Upper lobe of left lung (tissue), 4 donors: ENCODE results near the gene SDCCAG8.

Experiments used
- EP300 ChIP-seq, 4 donors: sonication (generic); formaldehyde crosslinking; IDR thresholded peaks; one replicate each; pipeline ENCODE4 v1.5.1; 2017; ENCODE audit warnings: antibody characterized with exemption in 4 of 4, control low read depth in 2 of 4
- POLR2A ChIP-seq, 4 donors: fragments of 450-650 bp; IDR thresholded peaks; one replicate each; pipeline ENCODE4 v1.5.1; 2016 to 2017; ENCODE audit warnings: antibody characterized with exemption in 4 of 4, mild to moderate bottlenecking in 2 of 4
- POLR2AphosphoS5 ChIP-seq, 2 donors: sonication (generic); formaldehyde crosslinking; IDR thresholded peaks; one replicate each; pipeline ENCODE4 v1.5.1; 2017; ENCODE audit warnings: antibody characterized with exemption in 2 of 2
- TF ChIP-seq, protein P1 (sequence below), 6 experiments: fragments of 450-650 bp in 4 of 6; fragments of 200-600 bp in 2 of 6; sonication (generic) in 2 of 6; IDR thresholded peaks; one replicate each; pipeline ENCODE4 v1.5.1; 2016 to 2019; ENCODE audit warnings: antibody characterized with exemption in 6 of 6

DNA sequence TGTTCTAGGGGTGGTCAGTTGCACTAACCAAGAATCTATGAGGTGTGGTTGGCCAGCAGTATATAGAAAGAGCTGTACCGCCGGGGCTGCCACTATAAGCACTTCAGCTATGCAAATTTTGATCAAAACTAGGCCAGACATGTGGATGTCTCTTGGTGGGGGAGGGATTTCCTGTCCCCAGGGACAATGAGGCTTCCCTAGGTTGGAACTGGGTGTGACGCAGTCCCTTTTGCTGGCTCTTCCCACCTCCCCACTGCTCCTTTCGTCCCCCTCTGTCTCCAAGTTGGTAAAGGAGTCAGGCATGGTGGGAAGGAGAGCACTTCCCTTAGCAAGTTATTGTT lies 13.6 kb downstream of the SDCCAG8 start:
- TF ChIP-seq, protein P1, sequence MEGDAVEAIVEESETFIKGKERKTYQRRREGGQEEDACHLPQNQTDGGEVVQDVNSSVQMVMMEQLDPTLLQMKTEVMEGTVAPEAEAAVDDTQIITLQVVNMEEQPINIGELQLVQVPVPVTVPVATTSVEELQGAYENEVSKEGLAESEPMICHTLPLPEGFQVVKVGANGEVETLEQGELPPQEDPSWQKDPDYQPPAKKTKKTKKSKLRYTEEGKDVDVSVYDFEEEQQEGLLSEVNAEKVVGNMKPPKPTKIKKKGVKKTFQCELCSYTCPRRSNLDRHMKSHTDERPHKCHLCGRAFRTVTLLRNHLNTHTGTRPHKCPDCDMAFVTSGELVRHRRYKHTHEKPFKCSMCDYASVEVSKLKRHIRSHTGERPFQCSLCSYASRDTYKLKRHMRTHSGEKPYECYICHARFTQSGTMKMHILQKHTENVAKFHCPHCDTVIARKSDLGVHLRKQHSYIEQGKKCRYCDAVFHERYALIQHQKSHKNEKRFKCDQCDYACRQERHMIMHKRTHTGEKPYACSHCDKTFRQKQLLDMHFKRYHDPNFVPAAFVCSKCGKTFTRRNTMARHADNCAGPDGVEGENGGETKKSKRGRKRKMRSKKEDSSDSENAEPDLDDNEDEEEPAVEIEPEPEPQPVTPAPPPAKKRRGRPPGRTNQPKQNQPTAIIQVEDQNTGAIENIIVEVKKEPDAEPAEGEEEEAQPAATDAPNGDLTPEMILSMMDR (IDR thresholded peaks at IDR 0.05): no peak
- TF ChIP-seq POLR2A (IDR thresholded peaks at IDR 0.05) (no peak), POLR2AphosphoS5 (IDR thresholded peaks at IDR 0.05) (no peak), EP300 (IDR thresholded peaks at IDR 0.05) (no peak)
